HG03095 (cell line): ENCODE data around the gene AP3B1.
"Not testable (repeated sequence)": the region's sequence is repeated elsewhere in the genome, so short reads cannot be mapped to it uniquely, and the experiment has no call there.

Source experiments
- ATAC-seq: cut with Tn5 transposase; IDR thresholded peaks from one replicate; pipeline ENCODE4 v1.9.1; 2021; ENCODE audit warnings: moderate library complexity; ENCODE audit not compliant: unreplicated experiment

Gene AP3B1

GRCh38 chr5:78178356-78178755 lies 116.1 kb downstream of the AP3B1 start:
- no peak for ATAC-seq

- not testable (repeated sequence) for ATAC-seq
Measured at GRCh38 chr5:78170335-78170734, 124.2 kb downstream of the AP3B1 start.

GRCh38 chr5:78162253-78162862 lies 132.1 kb downstream of the AP3B1 start:
- no peak for ATAC-seq

- no peak for ATAC-seq
Measured at GRCh38 chr5:78157001-78157400, 137.5 kb downstream of the AP3B1 start.

GRCh38 chr5:78151594-78152271 lies 142.8 kb downstream of the AP3B1 start:
- ATAC-seq = no peak

GRCh38 chr5:78137290-78137689 lies 157.2 kb downstream of the AP3B1 start:
- no peak for ATAC-seq

- ATAC-seq = no peak
Measured at GRCh38 chr5:78133423-78133822, 161.1 kb downstream of the AP3B1 start.

GRCh38 chr5:78132507-78132906 lies 162.0 kb downstream of the AP3B1 start:
- no peak for ATAC-seq

GRCh38 chr5:78129597-78129996 lies 164.9 kb downstream of the AP3B1 start:
- no peak for ATAC-seq

GRCh38 chr5:78127875-78128274 lies 166.6 kb downstream of the AP3B1 start:
- no peak for ATAC-seq

- no peak for ATAC-seq
Measured at GRCh38 chr5:78126536-78126935, 168.0 kb downstream of the AP3B1 start.

GRCh38 chr5:78116167-78116566 lies 178.3 kb downstream of the AP3B1 start:
- no peak for ATAC-seq

- no peak for ATAC-seq
Measured at GRCh38 chr5:78113689-78114264, 180.7 kb downstream of the AP3B1 start.

GRCh38 chr5:78112931-78113330 lies 181.6 kb downstream of the AP3B1 start:
- ATAC-seq = no peak

GRCh38 chr5:78109891-78110324 lies 184.6 kb downstream of the AP3B1 start:
- ATAC-seq = no peak

- no peak for ATAC-seq
Measured at GRCh38 chr5:78108564-78108963, 185.9 kb downstream of the AP3B1 start.

GRCh38 chr5:78103232-78103918 lies 191.1 kb downstream of the AP3B1 start:
- ATAC-seq = no peak

GRCh38 chr5:78102500-78102899 lies 192.0 kb downstream of the AP3B1 start:
- ATAC-seq = no peak

- ATAC-seq = no peak
Measured at GRCh38 chr5:78095125-78095524, 199.4 kb downstream of the AP3B1 start.

GRCh38 chr5:78090002-78090401 lies 204.5 kb downstream of the AP3B1 start:
- no peak for ATAC-seq

GRCh38 chr5:78078858-78079257 lies 215.6 kb downstream of the AP3B1 start:
- ATAC-seq = no peak
